IMR-90 (cell line): ENCODE measurements around the gene LRRC26. TPM values are rescaled to one million over a fixed set of nuclear protein-coding genes. Genes with fewer than 3 reads are reported as not detected.

Experiments used
- ATAC-seq: fragments of 200-7000 bp; cut with Tn5 transposase; 2 replicates; pipeline ENCODE4 v1.9.1; 2020; ENCODE audit warnings: low read depth, mild to moderate bottlenecking, moderate library complexity
- BruUV-seq: library from RNA; stranded (reverse); fragments of 400-500 nt; replicated peaks from 2 replicates; lab custom pipeline; 2021; lab: Mats Ljungman, UMichigan
- CTCF ChIA-PET: fragments of 300-600 bp; formaldehyde crosslinking; extraction: SDS; loops from one replicate; lab custom pipeline; 2021; ENCODE audit warnings: antibody characterized with exemption; lab: Yijun Ruan, JAX
- POLR2A ChIA-PET: fragments of 300-600 bp; sonication (Branson Sonifier 250); formaldehyde crosslinking; loops from one replicate; lab custom pipeline; 2022; ENCODE audit warnings: antibody characterized with exemption; ENCODE audit not compliant: unreplicated experiment; lab: Charles Lee
- DNase-seq: peaks from one replicate; pipeline ENCODE4 v3.0.0; 2013
- H2AFZ ChIP-seq: replicated peaks from 2 replicates; pipeline ENCODE3; 2013; ENCODE audit warnings: low read length, mild to moderate bottlenecking; ENCODE audit not compliant: poor library complexity
- H2AK5ac ChIP-seq: 2 replicates; pipeline ENCODE4 v1.6.1; 2013; ENCODE audit warnings: low read depth, low read length, inconsistent platforms
- H2AK9ac ChIP-seq: replicated peaks from 2 replicates; pipeline ENCODE3; 2013; ENCODE audit warnings: mild to moderate bottlenecking, low read depth, low read length, moderate library complexity; ENCODE audit not compliant: poor library complexity
- H2BK120ac ChIP-seq: 2 replicates; pipeline ENCODE4 v1.6.1; 2013; ENCODE audit warnings: low read depth, low read length, inconsistent platforms
- H2BK15ac ChIP-seq: 3 replicates; pipeline ENCODE4 v1.6.1; 2013; ENCODE audit warnings: low read depth, low read length, inconsistent platforms
- H2BK20ac ChIP-seq: 2 replicates; pipeline ENCODE4 v1.6.1; 2013; ENCODE audit warnings: low read depth, mild to moderate bottlenecking, inconsistent platforms, low read length, moderate library complexity
- H2BK5ac ChIP-seq: 2 replicates; pipeline ENCODE4 v1.6.1; 2013; ENCODE audit warnings: mild to moderate bottlenecking, low read depth, low read length, inconsistent platforms; ENCODE audit not compliant: poor library complexity, severe bottlenecking
- H3K14ac ChIP-seq: replicated peaks from 2 replicates; pipeline ENCODE4 v1.6.1; 2013; ENCODE audit warnings: low read depth, low read length, inconsistent platforms
- H3K18ac ChIP-seq: 2 replicates; pipeline ENCODE4 v1.6.1; 2013; ENCODE audit warnings: low read depth, low read length, control low read depth
- H3K23ac ChIP-seq: 2 replicates; pipeline ENCODE4 v1.6.1; 2013; ENCODE audit warnings: low read depth, low read length, inconsistent platforms
- H3K27ac ChIP-seq: 2 replicates; pipeline ENCODE4 v1.5.1; 2013; ENCODE audit warnings: mild to moderate bottlenecking, control low read depth, low read length; ENCODE audit not compliant: insufficient read depth
- H3K27me3 ChIP-seq: 2 replicates; pipeline ENCODE4 v1.6.1; 2013; ENCODE audit warnings: low read length; ENCODE audit not compliant: control insufficient read depth, insufficient read depth
- H3K36me3 ChIP-seq: 2 replicates; pipeline ENCODE4 v1.6.1; 2013; ENCODE audit warnings: low read length, mixed read lengths; ENCODE audit not compliant: control insufficient read depth, insufficient read depth
- H3K4ac ChIP-seq: 2 replicates; pipeline ENCODE4 v1.6.1; 2013; ENCODE audit warnings: low read depth, low read length, inconsistent platforms
- H3K4me1 ChIP-seq: 2 replicates; pipeline ENCODE4 v1.6.1; 2013; ENCODE audit warnings: low read length, mixed read lengths; ENCODE audit not compliant: control insufficient read depth, insufficient read depth
- H3K4me2 ChIP-seq: 2 replicates; pipeline ENCODE4 v1.6.1; 2013; ENCODE audit warnings: low read depth, mild to moderate bottlenecking, control low read depth, low read length, moderate library complexity
- H3K4me3 ChIP-seq: 2 replicates; pipeline ENCODE4 v1.5.1; 2013; ENCODE audit warnings: low read depth, mild to moderate bottlenecking, control low read depth, low read length, moderate library complexity; ENCODE audit not compliant: insufficient read depth
- H3K56ac ChIP-seq: 2 replicates; pipeline ENCODE4 v1.6.1; 2013; ENCODE audit warnings: low read length, inconsistent platforms; ENCODE audit not compliant: insufficient read depth; ENCODE audit errors: extremely low read depth
- H3K79me1 ChIP-seq, 2 experiments: 2 replicates each; pipeline ENCODE4 v1.6.1; 2013; ENCODE audit warnings: low read length in 2 of 2, inconsistent platforms in 1 of 2, low read depth in 1 of 2
- H3K9ac ChIP-seq: 2 replicates; pipeline ENCODE4 v1.6.1; 2013; ENCODE audit warnings: low read depth, low read length, control low read depth
- H3K9me1 ChIP-seq: 2 replicates; pipeline ENCODE4 v1.6.1; 2013; ENCODE audit warnings: low read length, inconsistent platforms; ENCODE audit not compliant: insufficient read depth
- H3K9me3 ChIP-seq: 2 replicates; pipeline ENCODE4 v1.6.1; 2013; ENCODE audit warnings: low read length; ENCODE audit not compliant: control insufficient read depth, insufficient read depth
- H4K20me1 ChIP-seq: 2 replicates; pipeline ENCODE4 v1.6.1; 2013; ENCODE audit warnings: low read length, inconsistent platforms; ENCODE audit not compliant: insufficient read depth
- H4K5ac ChIP-seq: 2 replicates; pipeline ENCODE4 v1.6.1; 2013; ENCODE audit warnings: mild to moderate bottlenecking, low read depth, low read length, control low read depth
- H4K8ac ChIP-seq, 2 experiments: 2 replicates each; pipeline ENCODE4 v1.6.1; 2013; ENCODE audit warnings: low read depth in 2 of 2, low read length in 2 of 2, control low read depth in 1 of 2, inconsistent platforms in 1 of 2
- H4K91ac ChIP-seq: 2 replicates; pipeline ENCODE4 v1.6.1; 2013; ENCODE audit warnings: low read depth, low read length, inconsistent platforms; ENCODE audit not compliant: insufficient read depth
- CEBPB ChIP-seq: IDR thresholded peaks from 2 replicates; pipeline ENCODE4 v1.6.1; 2012; ENCODE audit warnings: low read depth, low read length, improper control_type of control experiment
- CHD1 ChIP-seq: IDR thresholded peaks from 2 replicates; pipeline ENCODE4 v1.6.1; 2012; ENCODE audit warnings: low read depth, low read length, improper control_type of control experiment
- FOS ChIP-seq: fragments of 150-350 bp; IDR thresholded peaks from 2 replicates; pipeline ENCODE4 v1.6.1; 2016; ENCODE audit warnings: low read depth, low read length
- MAFK ChIP-seq: IDR thresholded peaks from 2 replicates; pipeline ENCODE4 v1.6.1; 2012; ENCODE audit warnings: low read depth, low read length, improper control_type of control experiment
- MAZ ChIP-seq: IDR thresholded peaks from 2 replicates; pipeline ENCODE4 v1.6.1; 2012; ENCODE audit warnings: low read depth, mild to moderate bottlenecking, low read length, improper control_type of control experiment, moderate library complexity, borderline replicate concordance
- MXI1 ChIP-seq: IDR thresholded peaks from 2 replicates; pipeline ENCODE4 v1.6.1; 2012; ENCODE audit warnings: low read depth, mild to moderate bottlenecking, low read length, moderate library complexity, borderline replicate concordance
- NFE2L2 ChIP-seq: fragments of 150-350 bp; IDR thresholded peaks from 2 replicates; pipeline ENCODE4 v1.6.1; 2016; ENCODE audit warnings: low read depth, mild to moderate bottlenecking, low read length
- RAD21 ChIP-seq: IDR thresholded peaks from 2 replicates; pipeline ENCODE4 v1.6.1; 2012; ENCODE audit warnings: low read length, improper control_type of control experiment
- RCOR1 ChIP-seq: IDR thresholded peaks from 2 replicates; pipeline ENCODE4 v1.6.1; 2012; ENCODE audit warnings: mild to moderate bottlenecking, low read length, improper control_type of control experiment; ENCODE audit not compliant: insufficient replicate concordance
- RFX5 ChIP-seq: IDR thresholded peaks from 2 replicates; pipeline ENCODE4 v1.8.0; 2012; ENCODE audit warnings: low read depth, mild to moderate bottlenecking, low read length, moderate library complexity
- SMC3 ChIP-seq: fragments of 150-350 bp; IDR thresholded peaks from 2 replicates; pipeline ENCODE4 v1.6.1; 2016; ENCODE audit warnings: low read depth, mild to moderate bottlenecking, antibody characterized with exemption, low read length, moderate library complexity
- WGBS, 2 experiments: methylation state at CpG; one replicate each; pipeline versions ENCODE4 v1.1.5 to v1.1.7; 2013; ENCODE audit warnings: missing lambda C conversion rate in 2 of 2; ENCODE audit not compliant: insufficient read length in 1 of 2; ENCODE audit errors: extremely low coverage in 2 of 2; 5-methylcytosine and 5-hydroxymethylcytosine counted together
- dilution Hi-C: fragments of 300-500 bp; cut with HindIII; formaldehyde crosslinking; loops from one replicate; pipeline ENCODE4 v1.14.3; 2018; ENCODE audit warnings: low sequenced_read_pairs; ENCODE audit not compliant: unreplicated experiment
- in situ Hi-C: fragments of 300-500 bp; cut with MboI; formaldehyde crosslinking; loops from 3 replicates; pipeline ENCODE4 v1.14.3; 2019; ENCODE audit warnings: low sequenced_read_pairs, inconsistent platforms, mixed read lengths
- intact Hi-C: fragments of 100-400 bp; cut with micrococcal nuclease; formaldehyde crosslinking; loops from 2 replicates; pipeline ENCODE4 v1.10.0; 2022
- polyA plus RNA-seq, 3 experiments: library from polyadenylated mRNA; depleted of rRNA; stranded (reverse); fragments of >200 nt; gene quantifications; 2 replicates each; pipeline ENCODE4 v1.2.3, GENCODE V29; 2012; ENCODE audit warnings: low replicate concordance in 1 of 3
- total RNA-seq: library from RNA; depleted of rRNA; stranded (reverse); fragments of >200 nt; gene quantifications from 2 replicates; pipeline ENCODE4 v1.2.3, GENCODE V29; 2012
- TF ChIP-seq, protein P1 (sequence below): fragments of 150-350 bp; IDR thresholded peaks from 2 replicates; pipeline ENCODE4 v1.6.1; 2017; ENCODE audit warnings: mild to moderate bottlenecking, antibody characterized with exemption, low read length, low read depth
- TF ChIP-seq, protein P2 (sequence below): fragments of 150-350 bp; IDR thresholded peaks from 2 replicates; pipeline ENCODE4 v1.6.1; 2016; ENCODE audit warnings: low read depth, mild to moderate bottlenecking, low read length, moderate library complexity, borderline replicate concordance

Gene LRRC26
- total and polyA plus RNA-seq, 2 of the 4 experiments (the other 2 are of a cell fraction), result not detected

DNA sequence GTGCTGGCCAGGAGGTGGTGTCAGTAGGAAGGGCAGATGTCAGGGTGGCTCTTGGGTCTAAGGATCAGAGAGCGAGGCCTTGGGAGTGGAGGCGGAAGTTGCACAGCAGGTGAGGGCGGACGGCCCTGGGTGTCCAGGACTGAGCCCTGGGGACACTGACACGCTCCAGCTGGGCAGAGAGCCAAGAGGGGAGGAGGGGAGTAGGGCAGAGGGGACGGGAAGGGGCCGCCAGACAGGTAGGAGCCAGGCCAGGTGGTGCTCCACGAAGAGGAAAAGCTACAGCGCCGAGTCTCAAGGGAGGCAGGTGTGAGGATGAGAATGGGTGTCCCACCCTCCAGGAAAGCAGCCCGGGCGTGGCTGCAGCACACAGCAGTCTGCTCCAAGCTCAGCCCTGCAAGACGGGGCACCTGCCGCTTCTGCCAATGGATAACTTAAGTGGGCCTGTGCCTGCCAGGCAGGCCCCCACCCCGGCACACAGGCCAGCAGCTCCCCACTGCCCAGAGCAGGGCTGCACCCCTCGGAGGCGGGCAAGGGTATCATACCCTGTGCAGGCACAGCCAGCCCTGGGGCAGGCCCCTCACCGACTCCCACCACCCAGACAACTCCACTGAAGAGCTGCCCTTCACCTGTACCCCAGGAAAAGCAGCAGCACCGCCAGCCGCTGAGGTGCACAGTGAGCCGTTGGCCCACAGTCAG lies 25.8 kb upstream of the LRRC26 start:
- in situ Hi-C loops (no loop called here), dilution Hi-C loops (no loop called here), intact Hi-C loops (no loop called here)
- no peak overlapping the region for H3K23ac ChIP-seq
- no peak overlapping the region for H4K91ac ChIP-seq
- POLR2A ChIA-PET, result no interaction called here
- no peak overlapping the region for H2BK5ac ChIP-seq
- no peak overlapping the region for H3K4me3 ChIP-seq
- H3K27ac ChIP-seq, result no peak overlapping the region
- peaks cover 39% of the 10 kb centered on the region for H4K20me1 ChIP-seq
- TF ChIP-seq SMC3 (no peak), CHD1 (no peak), MXI1 (no peak), FOS (no peak), RFX5 (no peak), CEBPB (no peak), MAZ (no peak), RCOR1 (no peak), RAD21 (no peak), MAFK (no peak), NFE2L2 (no peak)
- TF ChIP-seq, protein P1, sequence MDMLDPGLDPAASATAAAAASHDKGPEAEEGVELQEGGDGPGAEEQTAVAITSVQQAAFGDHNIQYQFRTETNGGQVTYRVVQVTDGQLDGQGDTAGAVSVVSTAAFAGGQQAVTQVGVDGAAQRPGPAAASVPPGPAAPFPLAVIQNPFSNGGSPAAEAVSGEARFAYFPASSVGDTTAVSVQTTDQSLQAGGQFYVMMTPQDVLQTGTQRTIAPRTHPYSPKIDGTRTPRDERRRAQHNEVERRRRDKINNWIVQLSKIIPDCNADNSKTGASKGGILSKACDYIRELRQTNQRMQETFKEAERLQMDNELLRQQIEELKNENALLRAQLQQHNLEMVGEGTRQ, result no peak
- TF ChIP-seq, protein P2, sequence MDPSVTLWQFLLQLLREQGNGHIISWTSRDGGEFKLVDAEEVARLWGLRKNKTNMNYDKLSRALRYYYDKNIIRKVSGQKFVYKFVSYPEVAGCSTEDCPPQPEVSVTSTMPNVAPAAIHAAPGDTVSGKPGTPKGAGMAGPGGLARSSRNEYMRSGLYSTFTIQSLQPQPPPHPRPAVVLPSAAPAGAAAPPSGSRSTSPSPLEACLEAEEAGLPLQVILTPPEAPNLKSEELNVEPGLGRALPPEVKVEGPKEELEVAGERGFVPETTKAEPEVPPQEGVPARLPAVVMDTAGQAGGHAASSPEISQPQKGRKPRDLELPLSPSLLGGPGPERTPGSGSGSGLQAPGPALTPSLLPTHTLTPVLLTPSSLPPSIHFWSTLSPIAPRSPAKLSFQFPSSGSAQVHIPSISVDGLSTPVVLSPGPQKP, result no peak
- no peak overlapping the region for H3K9ac ChIP-seq
- H3K4me2 ChIP-seq, result no peak overlapping the region
- H3K27me3 ChIP-seq, result no peaks in the 10 kb centered on the region
- no peak overlapping the region for H2BK20ac ChIP-seq
- no TSS peak for BruUV-seq
- peaks cover 7 to 70% of the 10 kb centered on the region in 2 experiments for H3K79me1 ChIP-seq
- H2BK120ac ChIP-seq, result no peak overlapping the region
- H3K36me3 ChIP-seq, result peaks cover 18% of the 10 kb centered on the region
- H3K18ac ChIP-seq, result no peak overlapping the region
- H4K8ac ChIP-seq, result no peak overlapping the region
- H2AK9ac ChIP-seq, result no peak overlapping the region
- no peak overlapping the region for H4K5ac ChIP-seq
- no peak overlapping the region for H2AFZ ChIP-seq
- H2AK5ac ChIP-seq, result no peak overlapping the region
- 87% methylated on average over 16 of the region's 21 CpGs; no CpG with 5 or more reads in 1 of the 2 experiments for WGBS, 2 experiments
- H3K14ac ChIP-seq, result no peak overlapping the region
- DNase-seq, result no peak
- H3K9me1 ChIP-seq, result no peaks in the 10 kb centered on the region
- no peak overlapping the region for H3K56ac ChIP-seq
- peaks cover 15% of the 10 kb centered on the region for H3K4me1 ChIP-seq
- H3K4ac ChIP-seq, result no peak overlapping the region
- CTCF ChIA-PET, result interaction anchor here (1.0 kb wide), 1 partner anchor 31 kb away, joined by 3 read pairs; the partner anchor contains the start of gene RNF224
- H2BK15ac ChIP-seq, result no peak overlapping the region
- H3K9me3 ChIP-seq, result no peaks in the 10 kb centered on the region
- no peak for ATAC-seq
